GM12891 (cell line): ENCODE measurements around the gene CACNA1A.

Experiments used
- POLR2A ChIP-seq: IDR thresholded peaks from 2 replicates; pipeline ENCODE4 v1.6.1; 2011; ENCODE audit warnings: low read depth, low read length, control low read depth
- POLR2AphosphoS5 ChIP-seq: IDR thresholded peaks from 2 replicates; pipeline ENCODE4 v1.6.1; 2011; ENCODE audit warnings: low read depth, low read length, control low read depth
- POU2F2 ChIP-seq: IDR thresholded peaks from 2 replicates; pipeline ENCODE4 v1.6.1; 2011; ENCODE audit warnings: low read depth, mild to moderate bottlenecking, control low read depth, low read length, moderate library complexity
- TAF1 ChIP-seq: IDR thresholded peaks from 2 replicates; pipeline ENCODE4 v1.6.1; 2011; ENCODE audit warnings: low read depth, low read length, control low read depth

GRCh38 chr19:13207846-13208671, 298.2 kb downstream of the CACNA1A start:
- no peak; the same call in 1 of the 2 replicates for TF ChIP-seq TAF1
- TF ChIP-seq POLR2AphosphoS5: no peak
- no peak for TF ChIP-seq POLR2A
- no peak for TF ChIP-seq POU2F2
